ENCODE measurements around the gene BORCS8. TPM values are rescaled to one million over a fixed set of nuclear protein-coding genes. Genes with fewer than 3 reads are reported as not detected.
A peak's percentile ranks its signal among the peaks of the same experiment; 100 is the strongest.

BORCS8 gene
- total and polyA plus RNA-seq, 2 of the 13 experiments (the other 11 are each of a cell fraction or from before 2014, with no cell fraction given), result 9.6 to 13.3 TPM

GRCh38 chr19:19171821-19172532 is 20.0 kb downstream of the BORCS8 start (continued):
- TF ChIP-seq HINFP (CRISPR knock-in tag; IDR thresholded peaks at IDR 0.05; ENCODE audit: low read depth), result no peak
- peak; percentile 74 for TF ChIP-seq RXRA (CRISPR knock-in tag; IDR thresholded peaks at IDR 0.05)
- TF ChIP-seq IRF9 (CRISPR knock-in tag; IDR thresholded peaks at IDR 0.05; ENCODE audit: borderline replicate concordance), result peak; percentile 57; the same call in 1 of the 2 replicates
- no peak for TF ChIP-seq ZBTB1 (CRISPR knock-in tag; IDR thresholded peaks at IDR 0.05; ENCODE audit: borderline replicate concordance)
- TF ChIP-seq THYN1 (CRISPR knock-in tag; IDR thresholded peaks at IDR 0.05; ENCODE audit: borderline replicate concordance, low read depth), result no peak
- TF ChIP-seq ZNF235 (CRISPR knock-in tag; IDR thresholded peaks at IDR 0.05; ENCODE audit: borderline replicate concordance), result no peak
- peak; percentile 73 for TF ChIP-seq GABPB1 (CRISPR knock-in tag; IDR thresholded peaks at IDR 0.05)
- peak; percentile 52; the same call in 1 of the 2 replicates for TF ChIP-seq BORCS8-MEF2B (CRISPR knock-in tag; IDR thresholded peaks at IDR 0.05)
- TF ChIP-seq STAT5B (CRISPR knock-in tag; IDR thresholded peaks at IDR 0.05), result no peak
- TF ChIP-seq NFIC (IDR thresholded peaks at IDR 0.05; ENCODE audit: low read length), result no peak
- peak; percentile 52 for TF ChIP-seq POLR2G (IDR thresholded peaks at IDR 0.05; ENCODE audit: low read depth, low read length)
- TF ChIP-seq SIX1 (CRISPR knock-in tag; IDR thresholded peaks at IDR 0.05; ENCODE audit: borderline replicate concordance), result peak; percentile 88
- TF ChIP-seq CREM (IDR thresholded peaks at IDR 0.05), result peak; percentile 37; the same call in 1 of the 2 replicates
- TF ChIP-seq CREM (CRISPR knock-in tag; IDR thresholded peaks at IDR 0.05), result no peak
- TF ChIP-seq TIGD3 (CRISPR knock-in tag; IDR thresholded peaks at IDR 0.05; ENCODE audit: borderline replicate concordance), result no peak
- TF ChIP-seq GMEB1 (CRISPR knock-in tag; IDR thresholded peaks at IDR 0.05; ENCODE audit: borderline replicate concordance), result no peak
- no peak for TF ChIP-seq FOXC1 (CRISPR knock-in tag; IDR thresholded peaks at IDR 0.05; ENCODE audit: borderline replicate concordance)
- TF ChIP-seq LRRFIP1 (CRISPR knock-in tag; conservative IDR thresholded peaks at IDR 0.05), result no peak
- no peak for TF ChIP-seq MEIS2 (CRISPR knock-in tag; IDR thresholded peaks at IDR 0.05)
- peak; percentile 32; the same call in 1 of the 2 replicates for TF ChIP-seq TAF1 (CRISPR knock-in tag; IDR thresholded peaks at IDR 0.05)
- no peak for TF ChIP-seq GABPA (IDR thresholded peaks at IDR 0.05; ENCODE audit: low read depth, low read length)
- 0 out of 2 replicates have a peak, but pooled peaks have one; percentile 25 for TF ChIP-seq GABPA (CRISPR knock-in tag; IDR thresholded peaks at IDR 0.05; ENCODE audit: low read depth)
- TF ChIP-seq ZNF792 (CRISPR knock-in tag; IDR thresholded peaks at IDR 0.05), result 0 out of 2 replicates have a peak, but pooled peaks have one; percentile 16
